ENCODE results near the gene SERPINB6.
"Not testable (repeated sequence)": the region's sequence is repeated elsewhere in the genome, so short reads cannot be mapped to it uniquely, and the experiment has no call there.

SERPINB6 gene

GRCh38 chr6:2976060-2976459 lies 4.7 kb upstream of the SERPINB6 start:
- DNase-seq: peak; percentile 20

GRCh38 chr6:2973676-2974075 lies 2.3 kb upstream of the SERPINB6 start:
- no peak for DNase-seq

- not testable (repeated sequence) for DNase-seq
Observed at GRCh38 chr6:2973180-2973579, 1.8 kb upstream of the SERPINB6 start.

- DNase-seq: not testable (repeated sequence)
Observed at GRCh38 chr6:2972685-2973084, 1.3 kb upstream of the SERPINB6 start.

- not testable (repeated sequence) for DNase-seq
Observed at GRCh38 chr6:2972219-2972487, 786 bp upstream of the SERPINB6 start.

- DNase-seq: peak; percentile 53
Observed at GRCh38 chr6:2970753-2971419, 481 bp downstream of the SERPINB6 start.

GRCh38 chr6:2970034-2970685 lies 1.2 kb downstream of the SERPINB6 start:
- no peak for DNase-seq

- DNase-seq: no peak
Observed at GRCh38 chr6:2969549-2969948, 1.8 kb downstream of the SERPINB6 start.

- no peak for DNase-seq
Observed at GRCh38 chr6:2968600-2969135, 2.7 kb downstream of the SERPINB6 start.

GRCh38 chr6:2967936-2968335 lies 3.4 kb downstream of the SERPINB6 start:
- no peak for DNase-seq

- no peak for DNase-seq
Observed at GRCh38 chr6:2966347-2966746, 5.0 kb downstream of the SERPINB6 start.

- no peak for DNase-seq
Observed at GRCh38 chr6:2964793-2965505, 6.4 kb downstream of the SERPINB6 start.

GRCh38 chr6:2963756-2964155 lies 7.6 kb downstream of the SERPINB6 start:
- DNase-seq: no peak

GRCh38 chr6:2962636-2963035 lies 8.7 kb downstream of the SERPINB6 start:
- no peak for DNase-seq

GRCh38 chr6:2962004-2962403 lies 9.4 kb downstream of the SERPINB6 start:
- no peak for DNase-seq

GRCh38 chr6:2961506-2961905 lies 9.9 kb downstream of the SERPINB6 start:
- DNase-seq: no peak

- DNase-seq: no peak
Observed at GRCh38 chr6:2960935-2961334, 10.4 kb downstream of the SERPINB6 start.

- no peak for DNase-seq
Observed at GRCh38 chr6:2959909-2960719, 11.3 kb downstream of the SERPINB6 start.

GRCh38 chr6:2958776-2959175 lies 12.6 kb downstream of the SERPINB6 start:
- no peak for DNase-seq

GRCh38 chr6:2958331-2958711 lies 13.0 kb downstream of the SERPINB6 start:
- no peak for DNase-seq

GRCh38 chr6:2957696-2958330 lies 13.6 kb downstream of the SERPINB6 start:
- DNase-seq: no peak

GRCh38 chr6:2956930-2957685 lies 14.3 kb downstream of the SERPINB6 start:
- no peak for DNase-seq
